ENCODE measurements around the gene TUBA8. TPM values are rescaled to one million over a fixed set of nuclear protein-coding genes. Genes with fewer than 3 reads are reported as not detected.
A peak's percentile ranks its signal among the peaks of the same experiment; 100 is the strongest.
"Not testable (repeated sequence)": the region's sequence is repeated elsewhere in the genome, so short reads cannot be mapped to it uniquely, and the experiment has no call there.

The TUBA8 gene
- total RNA-seq, 1 donor, result 0.36 TPM

- peak; percentile 64 for DNase-seq (ENCODE audit: insufficient read length, low spot score, missing footprints)
- Histone ChIP-seq H3K27ac (ENCODE audit: low read depth, low read length) (no peak overlapping the region), H4K20me1 (ENCODE audit: insufficient read depth, low read length) (no peaks in the 10 kb centered on the region), H3K9me3 (ENCODE audit: low read depth, low read length) (no peaks in the 10 kb centered on the region), H3K36me3 (ENCODE audit: insufficient read depth, low read length) (no peaks in the 10 kb centered on the region), H3K4me1 (ENCODE audit: insufficient read depth, low read length) (peaks cover 26% of the 10 kb centered on the region), H3K27me3 (ENCODE audit: insufficient read depth, low read length) (no peaks in the 10 kb centered on the region), H3K79me2 (ENCODE audit: insufficient read depth, low read length) (no peaks in the 10 kb centered on the region), H3K4me2 (ENCODE audit: insufficient read depth, low read length) (no peak overlapping the region), H3K4me3 (ENCODE audit: insufficient read depth, low read length) (no peak overlapping the region), H2AFZ (ENCODE audit: low read length) (no peak overlapping the region)
- TF ChIP-seq CTCF (IDR thresholded peaks at IDR 0.05; ENCODE audit: extremely low read depth, low read depth, low read length), result no peak
These were observed 44.3 kb downstream of the TUBA8 start for GRCh38 chr22:18154821-18155390.

DNA sequence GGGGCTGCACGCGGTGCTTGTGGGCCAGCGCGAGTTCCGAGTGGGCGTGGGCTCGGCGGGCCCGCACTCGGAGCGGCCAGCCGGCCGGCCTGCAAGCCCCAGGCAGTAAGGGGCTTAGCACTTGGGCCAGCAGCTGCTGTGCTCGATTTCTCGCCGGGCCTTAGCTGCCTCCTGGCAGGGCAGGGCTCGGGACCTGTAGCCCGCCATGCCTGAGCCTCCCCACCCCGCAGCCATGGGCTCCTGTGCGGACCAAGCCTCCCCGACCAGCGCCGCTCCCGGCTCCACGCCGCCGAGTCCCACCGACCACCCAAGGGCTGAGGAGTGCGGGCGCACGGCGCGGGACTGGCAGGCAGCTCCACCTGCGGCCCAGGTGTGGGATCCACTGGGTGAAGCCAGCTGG lies 44.9 kb downstream of the TUBA8 start:
- H3K36me3 ChIP-seq (ENCODE audit: insufficient read depth, low read length); H3K27ac ChIP-seq (ENCODE audit: low read depth, low read length); H3K79me2 ChIP-seq (ENCODE audit: insufficient read depth, low read length); H3K27me3 ChIP-seq (ENCODE audit: insufficient read depth, low read length); DNase-seq (ENCODE audit: insufficient read length, low spot score, missing footprints); H3K4me2 ChIP-seq (ENCODE audit: insufficient read depth, low read length); H2AFZ ChIP-seq (ENCODE audit: low read length); H4K20me1 ChIP-seq (ENCODE audit: insufficient read depth, low read length); H3K4me3 ChIP-seq (ENCODE audit: insufficient read depth, low read length); H3K9me3 ChIP-seq (ENCODE audit: low read depth, low read length): not testable (repeated sequence)
- peaks cover 26% of the 10 kb centered on the region for H3K4me1 ChIP-seq (ENCODE audit: insufficient read depth, low read length)

GRCh38 chr22:18156878-18157713 lies 46.5 kb downstream of the TUBA8 start:
- peak overlapping the region; percentile 88 for H3K27ac ChIP-seq (ENCODE audit: low read depth, low read length)
- no peaks in the 10 kb centered on the region for H3K79me2 ChIP-seq (ENCODE audit: insufficient read depth, low read length)
- TF ChIP-seq CTCF (IDR thresholded peaks at IDR 0.05; ENCODE audit: extremely low read depth, low read depth, low read length), result peak; percentile 98
- H2AFZ ChIP-seq (ENCODE audit: low read length), result peak overlapping the region; percentile 53
- H3K4me2 ChIP-seq (ENCODE audit: insufficient read depth, low read length), result peak overlapping the region; percentile 82
- H3K9me3 ChIP-seq (ENCODE audit: low read depth, low read length), result no peaks in the 10 kb centered on the region
- no peaks in the 10 kb centered on the region for H3K36me3 ChIP-seq (ENCODE audit: insufficient read depth, low read length)
- H3K4me1 ChIP-seq (ENCODE audit: insufficient read depth, low read length), result peaks cover 26% of the 10 kb centered on the region
- H3K27me3 ChIP-seq (ENCODE audit: insufficient read depth, low read length), result no peaks in the 10 kb centered on the region
- H3K4me3 ChIP-seq (ENCODE audit: insufficient read depth, low read length), result peak overlapping the region; percentile 43
- H4K20me1 ChIP-seq (ENCODE audit: insufficient read depth, low read length), result no peaks in the 10 kb centered on the region
- DNase-seq (ENCODE audit: insufficient read length, low spot score, missing footprints), result peak; percentile 100

DNA sequence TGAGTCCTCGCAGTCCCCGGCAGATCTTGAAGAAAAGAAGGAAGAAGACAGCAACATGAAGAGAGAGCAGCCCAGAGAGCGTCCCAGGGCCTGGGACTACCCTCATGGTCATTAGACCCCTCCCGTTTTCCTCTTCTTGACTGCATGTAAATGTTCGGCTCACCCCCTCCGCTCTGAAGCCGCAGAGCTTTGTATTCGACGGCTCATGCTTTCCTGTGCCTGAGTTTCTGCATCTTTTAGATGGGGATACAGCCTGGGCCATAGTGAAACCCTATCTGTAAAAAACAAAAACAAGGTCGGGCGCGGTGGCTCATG lies 47.1 kb downstream of the TUBA8 start:
- H3K79me2 ChIP-seq (ENCODE audit: insufficient read depth, low read length), result no peaks in the 10 kb centered on the region
- no peaks in the 10 kb centered on the region for H4K20me1 ChIP-seq (ENCODE audit: insufficient read depth, low read length)
- H3K27ac ChIP-seq (ENCODE audit: low read depth, low read length), result peak overlapping the region; percentile 88
- H3K4me1 ChIP-seq (ENCODE audit: insufficient read depth, low read length), result peaks cover 26% of the 10 kb centered on the region
- H3K4me3 ChIP-seq (ENCODE audit: insufficient read depth, low read length), result peak overlapping the region; percentile 43
- H3K36me3 ChIP-seq (ENCODE audit: insufficient read depth, low read length), result no peaks in the 10 kb centered on the region
- peak overlapping the region; percentile 82 for H3K4me2 ChIP-seq (ENCODE audit: insufficient read depth, low read length)
- TF ChIP-seq CTCF (IDR thresholded peaks at IDR 0.05; ENCODE audit: extremely low read depth, low read depth, low read length), result no peak
- no peak for DNase-seq (ENCODE audit: insufficient read length, low spot score, missing footprints)
- H3K9me3 ChIP-seq (ENCODE audit: low read depth, low read length), result no peaks in the 10 kb centered on the region
- H2AFZ ChIP-seq (ENCODE audit: low read length), result peak overlapping the region; percentile 53
- H3K27me3 ChIP-seq (ENCODE audit: insufficient read depth, low read length), result no peaks in the 10 kb centered on the region

DNA sequence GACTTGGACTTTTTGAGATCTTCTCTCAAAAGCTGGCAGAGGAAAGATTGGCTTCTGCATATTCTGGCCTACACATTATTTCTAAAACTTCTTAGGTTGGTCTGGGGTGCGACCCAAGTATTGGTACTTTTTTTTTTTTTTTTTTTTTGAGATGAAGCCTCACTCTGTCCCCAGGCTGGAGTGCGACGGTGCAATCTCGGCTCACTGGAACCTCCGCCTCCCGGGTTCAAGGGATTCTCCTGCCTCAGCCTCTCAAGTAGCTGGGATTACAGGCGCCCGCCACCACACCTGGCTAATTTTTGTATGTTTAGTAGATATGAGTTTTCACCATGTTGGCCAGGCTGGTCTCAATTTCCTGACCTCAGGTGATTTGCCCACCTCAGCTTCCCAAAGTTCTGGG lies 50.0 kb downstream of the TUBA8 start:
- not testable (repeated sequence) for H3K27ac ChIP-seq (ENCODE audit: low read depth, low read length); H4K20me1 ChIP-seq (ENCODE audit: insufficient read depth, low read length); DNase-seq (ENCODE audit: insufficient read length, low spot score, missing footprints); H2AFZ ChIP-seq (ENCODE audit: low read length); H3K4me3 ChIP-seq (ENCODE audit: insufficient read depth, low read length); H3K27me3 ChIP-seq (ENCODE audit: insufficient read depth, low read length); H3K4me2 ChIP-seq (ENCODE audit: insufficient read depth, low read length); H3K79me2 ChIP-seq (ENCODE audit: insufficient read depth, low read length); H3K9me3 ChIP-seq (ENCODE audit: low read depth, low read length); H3K36me3 ChIP-seq (ENCODE audit: insufficient read depth, low read length)
- peaks cover 26% of the 10 kb centered on the region for H3K4me1 ChIP-seq (ENCODE audit: insufficient read depth, low read length)

DNA sequence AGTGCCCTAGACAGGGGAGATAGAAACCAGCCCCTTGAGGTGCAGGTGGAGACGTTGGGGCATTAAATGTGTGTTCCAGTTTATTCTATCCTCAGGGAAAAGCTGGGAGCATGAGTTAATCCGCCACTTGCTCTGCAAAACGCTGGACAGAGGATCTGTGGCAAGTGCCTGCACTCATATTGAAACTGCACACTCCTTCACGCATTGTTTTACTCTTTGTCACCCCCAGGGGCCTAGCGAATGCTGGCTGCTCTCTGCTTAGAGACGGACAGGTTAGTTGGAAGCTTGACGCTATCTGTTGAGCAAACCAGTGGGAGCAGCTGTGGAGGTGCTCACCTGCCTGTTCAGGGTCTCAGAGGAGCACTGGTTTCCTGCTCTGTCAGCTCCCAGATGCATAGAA lies 53.2 kb downstream of the TUBA8 start:
- peak; percentile 17 for DNase-seq (ENCODE audit: insufficient read length, low spot score, missing footprints)
- H3K4me2 ChIP-seq (ENCODE audit: insufficient read depth, low read length); H3K4me1 ChIP-seq (ENCODE audit: insufficient read depth, low read length); H3K27ac ChIP-seq (ENCODE audit: low read depth, low read length); H3K9me3 ChIP-seq (ENCODE audit: low read depth, low read length); H2AFZ ChIP-seq (ENCODE audit: low read length); H3K36me3 ChIP-seq (ENCODE audit: insufficient read depth, low read length); H3K27me3 ChIP-seq (ENCODE audit: insufficient read depth, low read length); H4K20me1 ChIP-seq (ENCODE audit: insufficient read depth, low read length); H3K79me2 ChIP-seq (ENCODE audit: insufficient read depth, low read length); H3K4me3 ChIP-seq (ENCODE audit: insufficient read depth, low read length): not testable (repeated sequence)
